ENCODE measurements around the gene ANKFY1.

The ANKFY1 gene

DNA sequence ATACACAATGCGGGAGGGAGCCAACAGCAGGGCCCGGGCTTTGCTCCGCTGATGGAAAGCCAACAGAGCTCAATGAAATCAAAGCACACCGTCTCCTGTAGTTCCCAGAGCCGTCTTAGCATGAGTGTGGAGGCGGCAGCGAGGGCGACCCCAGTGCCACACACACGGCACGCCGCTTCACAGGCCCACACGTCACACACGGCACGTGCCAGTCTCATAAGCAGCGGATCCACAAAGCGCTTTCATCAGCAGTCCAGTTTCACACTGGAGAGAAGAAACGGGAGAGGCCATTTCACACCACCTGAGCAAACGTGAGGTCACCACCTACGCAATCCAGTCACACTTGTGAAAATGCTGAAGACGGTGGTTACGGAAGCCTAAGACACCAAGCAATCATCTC is 86.0 kb downstream of the ANKFY1 start:
- FAIRE-seq (no peak), DNase-seq (ENCODE audit: insufficient read length, low spot score) (no peak)
- TF ChIP-seq PAX5 (IDR thresholded peaks at IDR 0.05; ENCODE audit: insufficient read depth, low read length, severe bottlenecking) (no peak), POLR2AphosphoS5 (IDR thresholded peaks at IDR 0.05; ENCODE audit: low read depth, low read length) (no peak), POU2F2 (IDR thresholded peaks at IDR 0.05; ENCODE audit: low read depth, low read length) (no peak), POLR2A (IDR thresholded peaks at IDR 0.05; ENCODE audit: low read depth, low read length) (no peak)

DNA sequence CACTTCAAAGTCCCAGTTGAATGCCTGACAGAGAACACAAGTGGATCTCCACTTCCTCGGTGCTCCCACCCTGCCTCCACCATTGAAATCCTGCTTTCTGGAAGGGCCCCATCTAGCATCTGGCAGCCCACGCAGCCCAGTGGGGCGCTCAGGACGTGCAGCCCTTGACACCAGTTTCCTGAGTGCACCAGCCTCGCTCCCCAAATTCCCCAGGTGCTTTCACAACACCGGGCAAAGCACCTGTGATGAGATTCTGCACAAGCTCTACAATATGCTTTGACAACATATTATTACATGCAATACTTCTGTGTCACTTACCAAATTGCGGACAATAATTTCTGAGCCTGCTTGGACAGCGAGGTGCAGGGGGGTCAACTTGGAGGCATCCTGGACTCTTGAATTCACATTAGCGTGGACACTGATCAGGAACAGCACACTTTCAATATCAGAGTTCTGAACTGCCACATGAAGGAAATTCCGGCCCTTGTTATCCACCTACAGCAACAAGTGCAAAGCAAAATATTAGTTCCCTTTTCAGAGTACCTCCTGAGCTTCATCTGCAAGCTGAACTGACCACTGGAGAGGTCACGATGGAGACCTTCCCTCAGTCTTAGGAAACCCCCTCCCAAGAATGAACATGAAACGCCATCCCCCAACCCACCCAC is 86.8 kb downstream of the ANKFY1 start:
- FAIRE-seq: peak; percentile 58
- TF ChIP-seq SPI1 (IDR thresholded peaks at IDR 0.05; ENCODE audit: low read depth, low read length) (no peak), TAF1 (IDR thresholded peaks at IDR 0.05; ENCODE audit: low read depth, low read length) (no peak), POLR2A (IDR thresholded peaks at IDR 0.05; ENCODE audit: low read depth, low read length) (no peak)
- DNase-seq (ENCODE audit: insufficient read length, low spot score): no peak

DNA sequence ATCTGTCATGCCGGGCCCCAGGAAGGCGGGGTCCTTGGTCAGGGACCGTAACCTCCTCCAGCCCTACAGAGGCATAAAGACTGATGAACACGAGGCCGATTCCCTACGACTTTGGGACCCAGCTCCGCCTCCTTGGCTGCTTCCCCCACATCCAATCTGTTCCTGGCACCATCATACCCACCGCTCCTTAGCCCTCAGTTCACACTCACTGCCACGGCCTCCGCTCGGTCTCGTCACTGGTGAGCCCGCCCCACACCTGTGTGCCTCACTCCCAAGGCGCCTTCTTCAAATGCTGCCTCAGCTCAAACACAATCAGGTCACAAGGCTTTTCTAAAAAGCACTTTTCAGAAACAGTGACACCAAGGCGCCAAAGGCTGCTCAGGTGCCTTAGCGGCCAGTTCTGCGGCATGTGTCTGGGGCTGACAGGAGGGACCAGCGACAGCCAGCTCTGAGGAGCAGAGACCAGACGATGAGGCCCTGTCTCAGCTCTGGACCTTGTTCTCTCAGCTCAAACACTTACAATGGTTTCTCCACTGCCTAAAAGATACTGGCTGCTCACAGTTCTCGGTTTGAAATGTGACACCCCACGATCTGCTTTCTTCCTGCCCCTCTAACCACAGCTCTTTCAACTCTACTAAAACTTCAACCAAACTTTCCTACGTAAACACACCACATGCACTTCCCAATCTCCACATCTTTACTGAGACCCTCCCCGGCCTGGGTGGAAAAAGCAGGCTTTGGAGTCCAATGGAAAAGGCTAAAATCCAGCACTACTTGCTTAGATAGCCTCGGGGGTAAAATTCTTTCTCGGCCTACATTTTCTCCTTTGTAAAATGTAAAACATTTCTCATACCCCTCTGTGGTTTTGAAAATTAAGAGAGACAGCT is 87.6 kb downstream of the ANKFY1 start:
- FAIRE-seq (peak; percentile 80), DNase-seq (ENCODE audit: insufficient read length, low spot score) (no peak)
- no peak for TF ChIP-seq POLR2AphosphoS5 (IDR thresholded peaks at IDR 0.05; ENCODE audit: low read depth, low read length)
- no peak for TF ChIP-seq POLR2A (IDR thresholded peaks at IDR 0.05; ENCODE audit: low read depth, low read length)
- TF ChIP-seq PAX5 (IDR thresholded peaks at IDR 0.05; ENCODE audit: insufficient read depth, low read length, severe bottlenecking): no peak
- no peak for TF ChIP-seq SPI1 (IDR thresholded peaks at IDR 0.05; ENCODE audit: low read depth, low read length)
- no peak for TF ChIP-seq TAF1 (IDR thresholded peaks at IDR 0.05; ENCODE audit: low read depth, low read length)
- TF ChIP-seq POU2F2 (IDR thresholded peaks at IDR 0.05; ENCODE audit: low read depth, low read length): no peak

DNA sequence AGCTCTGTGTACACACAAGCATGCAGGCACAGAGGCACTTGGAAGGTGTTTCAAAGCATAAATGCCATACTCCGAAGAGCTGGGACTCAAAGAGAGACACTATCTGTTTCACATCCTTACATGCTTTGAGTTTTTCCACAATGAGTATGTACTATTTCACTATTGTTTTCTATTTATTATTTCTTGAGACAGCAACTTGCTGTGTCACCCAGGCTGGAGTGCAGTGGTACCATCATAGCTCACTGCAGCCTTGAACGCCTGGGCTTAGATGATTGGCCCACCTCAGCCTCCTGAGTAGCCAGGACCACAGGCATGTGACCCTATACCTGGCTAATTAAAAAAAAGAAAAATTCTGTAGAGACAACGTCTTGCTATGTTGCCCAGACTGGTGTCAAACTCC is 89.2 kb downstream of the ANKFY1 start:
- FAIRE-seq (no peak), DNase-seq (ENCODE audit: insufficient read length, low spot score) (no peak)
- TF ChIP-seq POU2F2 (IDR thresholded peaks at IDR 0.05; ENCODE audit: low read depth, low read length) (no peak), PAX5 (IDR thresholded peaks at IDR 0.05; ENCODE audit: insufficient read depth, low read length, severe bottlenecking) (no peak), POLR2AphosphoS5 (IDR thresholded peaks at IDR 0.05; ENCODE audit: low read depth, low read length) (no peak), SPI1 (IDR thresholded peaks at IDR 0.05; ENCODE audit: low read depth, low read length) (no peak), TAF1 (IDR thresholded peaks at IDR 0.05; ENCODE audit: low read depth, low read length) (no peak), POLR2A (IDR thresholded peaks at IDR 0.05; ENCODE audit: low read depth, low read length) (no peak)

DNA sequence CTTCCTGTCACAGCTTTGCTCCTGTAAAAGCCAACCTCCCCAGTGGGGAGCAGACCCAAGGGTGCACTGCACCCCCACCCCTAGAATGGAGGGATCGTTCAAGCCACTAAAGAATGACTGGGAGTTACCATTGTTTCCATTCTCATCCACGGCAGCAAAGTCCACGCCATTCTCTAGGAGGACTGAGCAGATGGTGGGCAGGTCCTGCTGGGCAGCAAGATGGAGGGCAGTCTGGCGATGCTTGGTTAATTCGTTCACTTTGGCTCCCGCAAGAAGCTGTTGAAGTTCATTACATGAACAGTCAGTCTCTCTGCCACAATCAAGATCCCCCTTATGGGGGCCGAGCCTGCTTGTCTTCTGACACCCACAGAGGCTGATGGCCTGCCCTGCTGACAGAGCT is 90.0 kb downstream of the ANKFY1 start:
- TF ChIP-seq SPI1 (IDR thresholded peaks at IDR 0.05; ENCODE audit: low read depth, low read length): no peak
- no peak for TF ChIP-seq POLR2AphosphoS5 (IDR thresholded peaks at IDR 0.05; ENCODE audit: low read depth, low read length)
- TF ChIP-seq TAF1 (IDR thresholded peaks at IDR 0.05; ENCODE audit: low read depth, low read length): no peak
- TF ChIP-seq POLR2A (IDR thresholded peaks at IDR 0.05; ENCODE audit: low read depth, low read length): no peak
- no peak for TF ChIP-seq PAX5 (IDR thresholded peaks at IDR 0.05; ENCODE audit: insufficient read depth, low read length, severe bottlenecking)
- TF ChIP-seq POU2F2 (IDR thresholded peaks at IDR 0.05; ENCODE audit: low read depth, low read length): no peak
- FAIRE-seq (no peak), DNase-seq (ENCODE audit: insufficient read length, low spot score) (no peak)

DNA sequence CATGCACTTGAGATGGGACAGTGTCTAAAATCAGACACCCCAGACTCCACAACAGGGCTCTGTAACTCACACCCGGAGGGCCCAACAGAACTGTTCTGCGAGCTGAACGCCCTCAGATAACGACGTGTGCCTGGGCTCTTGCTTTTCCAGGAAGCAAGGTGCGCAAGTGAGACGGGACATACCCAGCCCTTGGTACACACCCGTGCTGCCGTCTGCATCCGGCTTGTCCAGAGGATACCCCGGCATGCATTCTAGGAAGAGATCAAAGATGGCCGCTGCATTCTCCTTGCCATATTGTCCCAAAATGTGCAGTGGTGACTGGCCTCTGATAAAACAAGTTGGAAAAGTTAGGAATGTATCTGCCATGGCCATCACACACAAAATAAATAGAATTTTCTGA is 91.4 kb downstream of the ANKFY1 start:
- no peak for DNase-seq (ENCODE audit: insufficient read length, low spot score)
- TF ChIP-seq TAF1 (IDR thresholded peaks at IDR 0.05; ENCODE audit: low read depth, low read length): no peak
- TF ChIP-seq POU2F2 (IDR thresholded peaks at IDR 0.05; ENCODE audit: low read depth, low read length): no peak
- TF ChIP-seq POLR2A (IDR thresholded peaks at IDR 0.05; ENCODE audit: low read depth, low read length): no peak
- no peak for TF ChIP-seq SPI1 (IDR thresholded peaks at IDR 0.05; ENCODE audit: low read depth, low read length)
- TF ChIP-seq PAX5 (IDR thresholded peaks at IDR 0.05; ENCODE audit: insufficient read depth, low read length, severe bottlenecking): no peak
- TF ChIP-seq POLR2AphosphoS5 (IDR thresholded peaks at IDR 0.05; ENCODE audit: low read depth, low read length): no peak
- FAIRE-seq: no peak

DNA sequence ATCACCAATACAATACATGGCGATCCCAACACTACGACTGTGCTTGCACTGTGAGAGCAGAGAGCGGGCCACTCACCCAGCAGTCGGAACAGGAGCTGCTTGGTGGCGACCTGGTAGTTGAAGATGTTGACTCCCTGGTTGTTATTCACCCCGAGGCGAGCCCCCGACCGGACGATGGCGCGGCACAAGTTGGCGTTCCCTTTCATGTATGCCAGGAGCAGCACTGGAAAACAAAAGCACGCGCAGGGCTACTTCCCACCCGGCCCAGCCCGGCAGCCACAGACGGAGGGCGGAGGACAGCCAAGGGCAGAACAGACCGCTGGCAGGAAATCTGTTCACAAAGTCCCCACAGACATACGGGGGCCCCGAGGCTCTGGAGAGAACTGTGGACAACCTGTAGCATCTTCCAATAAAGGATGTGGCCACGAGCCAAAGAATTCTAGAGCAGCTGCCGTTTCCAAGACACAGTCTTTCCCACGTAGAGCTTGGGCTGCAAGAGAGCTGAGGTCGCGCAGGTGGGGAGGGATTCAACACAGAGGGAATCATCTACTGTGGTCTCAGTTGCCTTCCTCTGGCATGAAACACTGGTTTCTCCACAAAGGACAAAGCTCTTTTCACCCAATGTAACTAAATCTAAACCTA is 93.0 kb downstream of the ANKFY1 start:
- FAIRE-seq (no peak), DNase-seq (ENCODE audit: insufficient read length, low spot score) (no peak)
- TF ChIP-seq PAX5 (IDR thresholded peaks at IDR 0.05; ENCODE audit: insufficient read depth, low read length, severe bottlenecking): no peak
- TF ChIP-seq SPI1 (IDR thresholded peaks at IDR 0.05; ENCODE audit: low read depth, low read length): no peak
- TF ChIP-seq TAF1 (IDR thresholded peaks at IDR 0.05; ENCODE audit: low read depth, low read length): no peak
- TF ChIP-seq POU2F2 (IDR thresholded peaks at IDR 0.05; ENCODE audit: low read depth, low read length): no peak
- TF ChIP-seq POLR2A (IDR thresholded peaks at IDR 0.05; ENCODE audit: low read depth, low read length): no peak
- TF ChIP-seq POLR2AphosphoS5 (IDR thresholded peaks at IDR 0.05; ENCODE audit: low read depth, low read length): no peak

DNA sequence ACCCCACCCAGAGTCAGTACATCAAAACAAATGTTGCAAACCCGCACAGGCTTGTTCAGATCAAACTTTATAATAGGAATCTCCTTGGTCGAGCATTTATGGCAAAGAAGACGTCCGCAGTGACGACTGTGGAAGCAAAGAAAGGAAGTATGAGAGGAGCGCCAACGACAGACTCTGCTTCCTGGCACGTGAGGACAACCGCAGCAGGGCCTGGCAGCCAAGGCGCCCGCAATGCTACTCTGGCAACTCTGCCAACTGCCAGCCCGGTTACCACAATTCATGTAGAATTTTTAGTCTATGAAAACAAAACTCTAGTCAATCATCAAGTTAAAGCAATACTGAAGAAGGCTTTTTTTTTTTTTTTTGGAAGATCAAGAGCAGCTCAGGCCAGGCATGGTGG is 96.0 kb downstream of the ANKFY1 start:
- FAIRE-seq (no peak), DNase-seq (ENCODE audit: insufficient read length, low spot score) (no peak)
- no peak for TF ChIP-seq POLR2A (IDR thresholded peaks at IDR 0.05; ENCODE audit: low read depth, low read length)
- TF ChIP-seq PAX5 (IDR thresholded peaks at IDR 0.05; ENCODE audit: insufficient read depth, low read length, severe bottlenecking): no peak
- TF ChIP-seq POLR2AphosphoS5 (IDR thresholded peaks at IDR 0.05; ENCODE audit: low read depth, low read length): no peak
- TF ChIP-seq POU2F2 (IDR thresholded peaks at IDR 0.05; ENCODE audit: low read depth, low read length): no peak
- TF ChIP-seq SPI1 (IDR thresholded peaks at IDR 0.05; ENCODE audit: low read depth, low read length): no peak
- TF ChIP-seq TAF1 (IDR thresholded peaks at IDR 0.05; ENCODE audit: low read depth, low read length): no peak

DNA sequence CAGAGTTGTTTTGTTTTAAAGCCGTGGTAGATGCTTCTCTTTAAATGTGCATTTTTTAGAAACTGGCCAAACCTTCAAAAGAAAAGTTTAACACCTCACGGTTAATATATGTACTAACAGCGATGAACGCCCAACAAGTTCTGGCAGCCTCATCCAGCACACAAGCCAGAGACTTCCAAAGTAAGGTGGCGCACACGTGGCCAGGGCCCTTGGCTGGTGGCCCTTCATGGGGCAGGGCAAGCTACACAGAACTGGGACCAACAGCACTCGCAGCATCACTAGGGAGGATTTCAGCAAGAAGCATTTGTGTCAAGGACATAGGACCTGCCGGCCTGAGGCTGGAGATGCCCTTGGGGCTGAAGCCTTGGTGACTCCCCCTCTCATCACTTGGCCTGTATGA is 97.4 kb downstream of the ANKFY1 start:
- DNase-seq (ENCODE audit: insufficient read length, low spot score) (no peak), FAIRE-seq (no peak)
- TF ChIP-seq PAX5 (IDR thresholded peaks at IDR 0.05; ENCODE audit: insufficient read depth, low read length, severe bottlenecking) (no peak), POLR2A (IDR thresholded peaks at IDR 0.05; ENCODE audit: low read depth, low read length) (no peak), TAF1 (IDR thresholded peaks at IDR 0.05; ENCODE audit: low read depth, low read length) (no peak), SPI1 (IDR thresholded peaks at IDR 0.05; ENCODE audit: low read depth, low read length) (no peak), POLR2AphosphoS5 (IDR thresholded peaks at IDR 0.05; ENCODE audit: low read depth, low read length) (no peak), POU2F2 (IDR thresholded peaks at IDR 0.05; ENCODE audit: low read depth, low read length) (no peak)
